Neural progenitor cell (in vitro differentiated cells): Measurements from ENCODE around the gene C10orf71.

Experiments used
- CTCF ChIP-seq: fragments of 200-600 bp; sonication (generic); IDR thresholded peaks from 2 replicates; pipeline ENCODE4 v1.5.1; 2017; ENCODE audit warnings: antibody characterized with exemption, mild to moderate bottlenecking
- EZH2 ChIP-seq: fragments of 200-600 bp; sonication (generic); IDR thresholded peaks from 2 replicates; pipeline ENCODE4 v1.6.1; 2017; ENCODE audit warnings: antibody characterized with exemption, mild to moderate bottlenecking, moderate library complexity
- EZH2phosphoT487 ChIP-seq: fragments of 200-600 bp; sonication (generic); IDR thresholded peaks from 2 replicates; pipeline ENCODE4 v1.6.1; 2017; ENCODE audit warnings: antibody characterized with exemption

GRCh38 chr10:49349390-49349789 lies 50.4 kb downstream of the C10orf71 start:
- TF ChIP-seq CTCF (no peak), EZH2 (no peak), EZH2phosphoT487 (no peak)
